GM12891 (cell line): ENCODE data around the gene ANKRD1.

Experiments used
- POLR2A ChIP-seq: IDR thresholded peaks from 2 replicates; pipeline ENCODE4 v1.6.1; 2011; ENCODE audit warnings: low read depth, low read length, control low read depth
- POLR2AphosphoS5 ChIP-seq: IDR thresholded peaks from 2 replicates; pipeline ENCODE4 v1.6.1; 2011; ENCODE audit warnings: low read depth, low read length, control low read depth

DNA sequence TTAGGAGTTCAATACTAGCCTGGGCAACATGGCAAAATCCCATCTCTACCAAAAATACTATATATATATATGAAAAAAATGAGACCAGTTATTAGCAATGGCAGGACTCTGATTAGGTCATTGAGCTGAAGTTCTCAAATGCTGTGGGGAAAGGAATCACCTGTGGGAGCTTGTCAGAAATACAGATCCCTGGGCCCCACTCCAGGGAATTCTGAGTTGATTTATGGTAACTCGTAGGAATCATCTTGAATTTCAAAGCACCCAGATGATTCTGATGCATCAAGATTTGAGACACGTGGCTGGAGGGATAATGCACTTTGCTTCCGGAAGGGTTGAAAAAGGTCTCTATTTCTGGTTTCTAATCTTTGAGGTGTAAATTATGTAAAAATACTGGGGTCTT, 1.0 kb upstream of the ANKRD1 start:
- TF ChIP-seq POLR2AphosphoS5 (no peak), POLR2A (no peak)
